IPS-11a (cell line): ENCODE results near the gene PIWIL1.

Experiments
- H3K4me3 ChIP-seq: one replicate; pipeline ENCODE4 v1.5.1; 2013; ENCODE audit warnings: low read depth, low read length, control low read depth

PIWIL1 gene

GRCh38 chr12:130369816-130370215, 32.1 kb downstream of the PIWIL1 start:
- H3K4me3 ChIP-seq, result no peak overlapping the region

DNA sequence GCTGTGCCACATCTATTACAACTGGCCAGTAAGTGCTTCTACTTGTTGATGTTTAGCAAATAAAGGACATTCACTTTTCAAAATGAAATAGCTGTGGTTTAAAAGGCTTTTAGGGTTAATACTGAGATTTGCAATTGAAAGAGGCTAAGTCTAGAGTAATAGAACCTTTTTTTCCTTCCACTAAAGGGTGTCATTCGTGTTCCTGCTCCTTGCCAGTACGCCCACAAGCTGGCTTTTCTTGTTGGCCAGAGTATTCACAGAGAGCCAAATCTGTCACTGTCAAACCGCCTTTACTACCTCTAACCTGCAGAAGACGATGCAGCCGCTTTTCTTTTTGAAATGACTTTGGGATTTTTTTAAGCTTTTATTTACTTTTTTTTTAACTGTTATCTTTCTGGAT, 33.6 kb downstream of the PIWIL1 start:
- no peak overlapping the region for H3K4me3 ChIP-seq

DNA sequence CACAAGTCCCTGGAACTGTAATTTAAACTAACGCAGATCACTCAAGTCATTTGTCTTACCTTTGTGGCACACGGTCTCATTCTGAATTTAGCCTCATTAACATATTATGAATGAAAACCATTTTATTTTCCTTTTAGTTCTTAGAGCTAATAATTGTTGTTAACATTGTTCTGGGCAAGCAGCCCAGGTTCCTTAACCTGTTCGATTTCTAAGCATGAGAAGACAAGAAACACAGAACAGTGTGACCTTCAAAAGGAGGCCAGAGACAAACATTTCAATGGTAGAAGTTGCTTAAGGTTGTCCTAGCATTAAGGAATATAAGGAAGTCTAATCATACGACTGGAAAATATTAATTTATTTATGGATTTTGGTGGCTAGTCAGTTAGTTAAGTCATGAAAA, 35.2 kb downstream of the PIWIL1 start:
- no peak overlapping the region for H3K4me3 ChIP-seq

DNA sequence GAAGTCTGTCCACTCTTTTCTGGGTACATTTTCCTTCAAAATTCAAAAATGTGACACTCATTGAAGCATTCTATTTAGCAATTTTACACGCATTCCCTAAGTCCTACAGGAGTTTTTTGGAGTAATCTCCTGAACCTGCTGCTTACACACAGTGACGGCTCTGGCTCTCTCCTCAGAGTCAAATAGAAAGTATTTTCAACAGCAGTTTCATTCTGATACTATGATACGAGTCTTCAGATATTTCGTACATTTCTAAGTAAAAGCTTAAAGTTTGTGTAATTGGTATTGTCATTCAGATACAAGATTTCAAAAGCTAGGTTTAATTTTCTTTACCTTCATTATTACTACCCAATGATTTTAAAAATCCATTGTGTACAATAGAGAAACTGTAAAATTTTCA, 36.4 kb downstream of the PIWIL1 start:
- H3K4me3 ChIP-seq, result no peak overlapping the region

DNA sequence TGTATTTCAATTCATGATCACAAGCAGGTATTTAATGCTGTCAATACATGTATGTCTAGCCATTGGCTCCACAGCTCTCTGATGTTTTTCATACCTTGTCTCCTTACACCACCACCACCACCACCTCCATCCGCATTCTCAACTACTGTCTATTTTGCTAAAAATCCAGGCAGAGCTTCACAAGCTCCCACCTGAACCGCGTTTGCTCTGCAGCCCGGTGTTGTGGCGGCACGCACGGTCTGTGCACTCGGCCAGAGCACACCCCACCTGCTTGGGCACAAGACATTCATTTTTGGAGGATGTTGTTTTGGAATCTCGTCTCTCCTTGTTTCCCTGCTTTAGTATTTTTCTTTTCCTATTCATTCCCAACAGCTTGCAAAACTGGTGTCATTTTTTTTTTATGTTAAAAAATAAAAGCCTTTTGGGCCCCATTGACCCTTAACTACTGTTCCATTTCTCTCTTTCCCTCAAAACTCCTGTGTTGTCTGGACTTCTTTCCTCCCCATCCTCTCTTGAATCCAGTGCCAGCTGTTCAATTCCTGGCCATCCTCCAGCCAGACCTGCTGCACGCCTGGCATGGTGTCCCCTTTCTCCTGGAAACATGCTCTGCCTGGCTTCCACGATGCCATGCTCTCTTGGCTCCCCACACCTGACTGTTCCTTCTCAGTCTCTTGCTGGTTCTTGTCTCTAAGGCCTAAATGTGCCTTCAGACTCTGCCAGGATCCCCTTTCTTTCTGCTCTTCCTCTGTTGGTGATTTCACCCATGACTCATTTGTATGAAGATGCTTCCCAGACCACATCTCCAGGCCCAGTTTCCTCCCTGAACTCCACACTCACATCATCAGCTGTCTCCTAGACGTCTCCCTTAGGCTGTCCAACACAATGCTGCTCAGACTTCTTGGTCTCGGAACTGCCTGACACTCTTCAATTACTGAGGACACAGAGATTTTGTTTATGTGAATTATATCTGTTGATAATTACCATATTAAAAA, 37.9 kb downstream of the PIWIL1 start:
- no peak overlapping the region for H3K4me3 ChIP-seq

DNA sequence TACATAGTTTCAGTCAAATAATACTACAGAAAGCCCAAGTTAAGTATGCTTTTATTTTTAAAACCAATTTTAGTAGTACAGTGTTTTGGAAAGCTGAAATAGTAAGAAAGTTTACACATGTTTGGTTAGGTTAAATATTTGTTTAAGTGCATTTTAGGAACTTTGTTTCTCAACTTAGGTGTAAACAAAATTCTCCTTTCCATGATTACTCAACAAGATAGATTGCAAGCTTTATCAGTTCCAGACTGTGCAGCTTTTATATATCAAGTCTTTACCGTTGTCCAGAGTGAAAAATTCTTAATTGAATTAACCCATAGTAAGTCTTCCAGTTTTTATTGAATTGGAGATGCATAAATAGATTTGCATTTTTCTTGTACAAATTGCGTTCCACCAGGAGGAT, 45.1 kb downstream of the PIWIL1 start:
- no peak overlapping the region for H3K4me3 ChIP-seq

DNA sequence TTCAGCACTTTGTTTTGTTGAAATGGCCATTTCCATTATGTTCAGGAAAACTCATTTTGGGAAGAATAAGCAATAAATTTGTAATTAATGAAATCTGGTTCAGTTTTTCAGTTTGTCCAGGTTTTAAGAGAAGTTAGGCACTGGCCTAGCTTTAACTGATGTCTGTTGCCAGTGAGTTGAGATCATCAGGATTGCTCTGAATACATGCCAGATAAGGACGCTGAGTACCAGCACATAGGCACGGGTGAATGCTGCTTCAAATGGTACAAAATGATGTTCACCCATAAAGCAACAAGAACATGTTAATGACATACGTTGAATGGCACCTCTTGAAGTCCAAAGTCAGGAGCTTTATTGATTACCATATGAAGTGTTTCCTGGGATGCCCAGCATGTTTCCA, 46.5 kb downstream of the PIWIL1 start:
- no peak overlapping the region for H3K4me3 ChIP-seq

DNA sequence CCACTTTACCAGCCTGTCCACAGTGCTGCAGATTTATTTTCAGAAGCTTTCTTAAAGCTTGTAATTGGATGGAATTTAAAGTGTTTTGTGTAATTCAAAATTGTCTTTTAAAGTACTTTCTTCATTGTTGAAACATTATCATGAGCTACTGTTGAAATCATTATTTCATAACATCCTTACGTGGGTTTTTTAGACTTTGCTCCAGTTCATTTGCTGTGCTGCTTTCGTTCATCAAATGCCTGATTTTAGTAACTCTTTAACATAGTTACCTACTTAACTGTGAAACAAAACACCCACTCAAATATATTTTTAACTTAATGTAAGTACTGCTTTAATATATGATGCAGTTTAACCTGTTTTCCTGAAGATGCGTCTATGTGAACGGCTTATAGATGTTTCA, 47.5 kb downstream of the PIWIL1 start:
- no peak overlapping the region for H3K4me3 ChIP-seq

- H3K4me3 ChIP-seq, result no peak overlapping the region
Measured at GRCh38 chr12:130391186-130391585, 53.5 kb downstream of the PIWIL1 start.

- H3K4me3 ChIP-seq, result no peak overlapping the region
Measured at GRCh38 chr12:130394906-130395305, 57.2 kb downstream of the PIWIL1 start.

DNA sequence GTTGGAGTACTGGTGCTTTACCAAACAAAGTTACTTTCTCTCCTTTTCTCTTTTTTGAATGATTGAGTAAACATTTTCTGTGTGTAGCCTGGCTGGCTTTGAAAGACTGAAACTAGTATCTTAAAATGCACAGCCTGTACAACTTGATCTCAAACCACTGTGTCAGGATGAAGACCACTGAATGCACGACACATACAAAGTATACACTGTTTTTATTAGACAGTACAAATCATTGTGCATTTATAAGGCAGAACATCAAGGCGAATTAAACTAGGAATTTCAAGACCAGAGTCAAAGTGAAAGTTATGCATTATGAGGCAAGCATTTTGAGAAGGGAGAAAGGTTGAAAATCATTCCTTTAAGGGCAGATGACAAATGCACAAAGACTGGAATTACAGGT, 59.0 kb downstream of the PIWIL1 start:
- no peak overlapping the region for H3K4me3 ChIP-seq

DNA sequence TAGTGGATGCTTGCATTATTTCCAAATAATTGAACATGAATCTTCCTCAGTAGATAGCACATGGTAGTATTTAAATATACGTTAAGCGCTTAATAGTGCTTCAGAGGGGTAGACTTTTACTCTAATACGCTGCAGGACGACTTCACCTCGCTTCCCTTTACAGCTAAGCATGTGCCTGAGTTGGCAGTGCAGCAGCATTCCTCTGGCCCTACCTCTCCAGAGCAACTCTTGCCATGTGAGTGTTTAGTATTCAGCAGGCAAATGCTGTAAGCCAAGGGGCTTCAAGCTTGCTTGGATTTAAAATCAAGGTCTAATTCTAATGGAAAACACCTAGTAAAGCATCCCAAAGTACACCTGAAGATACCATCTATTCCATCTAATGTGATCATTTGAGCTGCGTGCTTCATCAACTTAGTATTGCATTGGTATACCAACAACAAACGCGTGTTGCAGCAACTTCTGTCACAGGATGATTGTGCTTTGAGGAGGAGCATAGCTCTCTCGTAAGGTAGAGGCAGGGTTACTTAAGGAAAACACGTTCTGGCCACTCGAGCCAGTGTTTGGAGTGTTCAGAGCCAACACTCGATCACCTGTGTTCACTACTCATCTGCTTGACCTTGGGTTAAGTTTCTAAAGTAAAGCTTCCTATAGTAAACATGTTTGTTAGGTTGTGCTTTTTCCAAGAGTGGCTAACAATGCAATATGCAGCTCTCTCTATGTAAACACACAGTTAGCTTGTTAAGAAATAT, 60.6 kb downstream of the PIWIL1 start:
- H3K4me3 ChIP-seq, result no peak overlapping the region

DNA sequence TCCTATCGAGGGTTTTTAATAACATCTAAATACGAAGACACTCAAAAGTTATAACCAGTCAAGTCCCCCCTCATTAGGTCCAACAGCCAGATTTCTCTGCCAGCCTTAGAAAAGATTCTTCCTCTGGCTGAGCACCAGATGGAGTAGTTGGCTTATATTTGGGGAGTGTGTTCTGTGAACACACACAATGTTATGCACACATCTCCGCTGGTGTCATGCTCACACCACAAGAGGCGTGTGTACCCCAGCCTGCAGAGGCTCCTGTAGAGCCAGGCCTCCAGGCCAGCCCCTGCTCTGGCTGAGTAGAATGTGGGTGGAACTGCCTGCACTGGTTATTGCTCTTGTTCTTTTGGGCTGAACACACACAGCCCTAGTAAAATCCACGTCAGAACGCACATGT, 64.0 kb downstream of the PIWIL1 start:
- H3K4me3 ChIP-seq, result no peak overlapping the region

DNA sequence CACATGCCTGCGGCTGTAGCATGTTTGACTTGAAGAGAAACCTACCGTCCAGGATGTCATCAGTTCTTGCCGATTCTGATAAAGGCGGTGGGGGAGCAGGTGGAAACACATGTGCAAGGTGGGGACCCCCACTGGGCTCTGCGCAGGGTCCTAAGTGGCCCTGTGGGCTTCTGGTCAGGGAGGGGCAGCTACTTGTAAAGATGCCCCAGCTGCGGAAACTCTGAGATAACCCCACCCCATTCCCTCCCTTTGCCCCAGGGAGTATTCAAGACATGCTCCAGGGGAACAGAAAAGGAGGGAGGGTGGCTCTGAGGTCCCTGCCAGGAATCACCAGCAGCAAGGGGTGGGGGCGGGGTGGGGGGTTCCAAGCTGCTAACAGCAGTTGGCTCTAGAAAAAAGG, 67.6 kb downstream of the PIWIL1 start:
- H3K4me3 ChIP-seq, result no peak overlapping the region

GRCh38 chr12:130412384-130412783, 74.7 kb downstream of the PIWIL1 start:
- no peak overlapping the region for H3K4me3 ChIP-seq

- H3K4me3 ChIP-seq, result no peak overlapping the region
Measured at GRCh38 chr12:130413909-130414308, 76.2 kb downstream of the PIWIL1 start.

DNA sequence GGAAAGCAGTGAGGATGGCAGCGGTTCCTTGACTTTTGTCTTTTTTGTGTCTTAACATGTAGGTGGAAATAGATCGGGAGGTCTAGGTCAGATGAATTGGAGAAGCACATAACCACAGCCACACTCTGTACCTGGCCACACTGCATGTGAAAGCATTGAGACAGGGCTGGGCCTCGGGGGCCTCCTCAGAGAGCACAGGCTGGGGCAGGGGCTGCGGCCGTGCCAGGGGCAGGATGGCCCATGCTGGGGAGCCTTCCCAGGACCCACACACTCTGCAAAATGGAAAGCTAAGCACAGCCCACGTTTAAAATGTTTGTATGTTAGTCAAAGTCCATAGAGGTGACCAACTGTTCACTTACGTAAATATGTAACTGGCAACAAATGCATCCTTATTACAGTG, 76.7 kb downstream of the PIWIL1 start:
- no peak overlapping the region for H3K4me3 ChIP-seq

DNA sequence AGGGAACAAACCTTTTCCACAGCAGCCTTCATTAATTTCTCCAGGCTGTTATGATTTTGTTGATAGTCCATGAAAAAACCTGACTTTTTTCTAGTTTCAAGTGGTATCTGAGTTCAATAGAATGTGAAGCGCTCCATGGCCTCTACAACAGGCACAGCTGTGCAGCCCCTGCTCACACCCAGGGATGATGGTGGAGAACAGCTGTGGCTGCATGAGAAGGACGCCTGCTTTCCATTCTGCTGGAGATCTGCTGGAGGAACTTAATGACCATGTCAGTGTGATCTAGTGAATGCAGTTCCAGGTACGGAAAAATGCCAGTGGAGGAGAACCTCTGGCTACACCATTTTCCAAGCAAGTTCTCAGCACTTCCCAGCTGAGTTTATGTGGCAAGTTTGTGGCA, 80.6 kb downstream of the PIWIL1 start:
- H3K4me3 ChIP-seq, result no peak overlapping the region

DNA sequence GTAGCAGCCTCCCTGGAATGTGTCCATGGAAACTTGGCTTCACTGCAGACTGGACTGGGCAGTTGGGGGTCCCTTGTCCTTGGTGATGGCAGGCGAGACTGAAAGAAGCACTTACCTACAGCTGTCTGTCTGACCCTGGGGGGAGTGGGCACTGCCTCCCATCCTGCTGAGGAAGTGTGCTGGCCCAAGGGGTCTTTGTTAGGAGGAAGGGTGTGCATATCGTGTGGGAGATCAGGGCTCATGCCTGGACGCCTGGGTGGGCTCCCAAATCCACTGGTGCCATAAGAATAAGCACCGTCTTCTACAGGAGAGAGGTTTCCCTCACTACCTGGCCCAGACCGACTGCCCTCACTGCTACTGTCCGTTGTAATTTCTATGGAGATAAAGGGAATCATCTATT, 81.4 kb downstream of the PIWIL1 start:
- no peak overlapping the region for H3K4me3 ChIP-seq

- no peak overlapping the region for H3K4me3 ChIP-seq
Measured at GRCh38 chr12:130420071-130420470, 82.4 kb downstream of the PIWIL1 start.

GRCh38 chr12:130421896-130422295, 84.2 kb downstream of the PIWIL1 start:
- H3K4me3 ChIP-seq, result no peak overlapping the region
